K562 (cell line): Measurements from ENCODE around the gene RIMOC1. TPM values are rescaled to one million over a fixed set of nuclear protein-coding genes. Genes with fewer than 3 reads are reported as not detected.
A peak's percentile ranks its signal among the peaks of the same experiment; 100 is the strongest.

ENCODE experiments used
- ASH1L ChIP-seq: fragments of 450-650 bp; IDR thresholded peaks from 2 replicates; pipeline ENCODE4 v1.6.1; 2018; ENCODE audit warnings: borderline replicate concordance, mild to moderate bottlenecking, low read depth; ENCODE audit not compliant: partially characterized antibody
- BRD9 ChIP-seq: fragments of 450-650 bp; IDR thresholded peaks from 2 replicates; pipeline ENCODE4 v1.6.1; 2018; ENCODE audit warnings: low read depth; ENCODE audit not compliant: partially characterized antibody
- CBX5 ChIP-seq: IDR thresholded peaks from 2 replicates; pipeline ENCODE4 v1.6.1; 2014; ENCODE audit warnings: low read depth, borderline replicate concordance
- CXXC5 ChIP-seq: fragments of 250-450 bp; sonication (Bioruptor Pico); IDR thresholded peaks from 2 replicates; pipeline ENCODE4 v1.8.0; 2022; ENCODE audit warnings: inconsistent platforms, mild to moderate bottlenecking, moderate library complexity
- HMG20B ChIP-seq: fragments of 250-450 bp; sonication (Bioruptor Pico); IDR thresholded peaks from 2 replicates; pipeline ENCODE4 v1.5.0; 2021; ENCODE audit warnings: mild to moderate bottlenecking
- KLF10 ChIP-seq: fragments of 250-450 bp; sonication (Bioruptor Pico); IDR thresholded peaks from 2 replicates; pipeline ENCODE4 v1.6.1; 2021; ENCODE audit warnings: matching md5 sums
- MYNN ChIP-seq, 2 experiments: sonication (generic); formaldehyde crosslinking in 1 of 2; IDR thresholded peaks; 2 replicates each; pipeline versions ENCODE4 v1.5.0 to v1.6.1; 2016 to 2020; ENCODE audit warnings: antibody characterized with exemption in 1 of 2, missing genetic modification reagents in 1 of 2
- PHF20 ChIP-seq: fragments of 450-650 bp; IDR thresholded peaks from 2 replicates; pipeline ENCODE4 v1.6.1; 2018; ENCODE audit not compliant: partially characterized antibody
- POU5F1 ChIP-seq: fragments of 150-350 bp; IDR thresholded peaks from 2 replicates; pipeline ENCODE4 v1.6.1; 2014; ENCODE audit warnings: borderline replicate concordance, low read length, low read depth, mild to moderate bottlenecking; ENCODE audit not compliant: partially characterized antibody
- ZNF217 ChIP-seq: sonication (generic); formaldehyde crosslinking; IDR thresholded peaks from 2 replicates; pipeline ENCODE4 v1.8.0; 2022; ENCODE audit warnings: mild to moderate bottlenecking, missing genetic modification reagents
- ZNF785 ChIP-seq: fragments of 250-450 bp; sonication (Bioruptor Pico); IDR thresholded peaks from 2 replicates; pipeline ENCODE4 v1.4.0; 2020; ENCODE audit warnings: mild to moderate bottlenecking
- polyA plus RNA-seq, 8 experiments: library from polyadenylated mRNA; depleted of rRNA in 4 of 8; stranded (reverse) in 5 of 8; unstranded in 3 of 8; fragments of >200 nt; fragmentation: Nextera tagmentation in 2 of 8; fragmentation: Illumina TruSeq in 1 of 8; extraction: Ambion mirVana in 2 of 8; extraction: Trizol in 1 of 8; gene quantifications; 2 replicates each; pipeline versions ENCODE4 v1.2.1 to v1.2.3, GENCODE V29; 2011 to 2014; ENCODE audit warnings: inconsistent platforms in 1 of 8, missing spikeins in 1 of 8
- total RNA-seq, 7 experiments: library from RNA; depleted of rRNA in 6 of 7; stranded (reverse); fragments of >200 nt in 6 of 7; fragmentation: Illumina TruSeq in 2 of 7; extraction: Trizol in 2 of 7; gene quantifications; 2 replicates each; pipeline versions ENCODE4 v1.2.1 to v1.2.3, GENCODE V29; 2011 to 2021; ENCODE audit warnings: low replicate concordance in 1 of 7
- TF ChIP-seq, protein P1 (sequence below): sonication (generic); formaldehyde crosslinking; IDR thresholded peaks from 2 replicates; pipeline ENCODE4 v1.9.0; 2022; ENCODE audit warnings: mild to moderate bottlenecking, missing genetic modification reagents
- TF ChIP-seq, protein P2 (sequence below): sonication (generic); formaldehyde crosslinking; IDR thresholded peaks from 2 replicates; pipeline ENCODE4 v1.8.1; 2022; ENCODE audit warnings: missing genetic modification reagents
- TF ChIP-seq, protein P3 (sequence below): sonication (generic); formaldehyde crosslinking; IDR thresholded peaks from 2 replicates; pipeline ENCODE4 v1.8.1; 2023; ENCODE audit warnings: mild to moderate bottlenecking, missing genetic modification reagents
- TF ChIP-seq, protein P4 (sequence below): sonication (generic); formaldehyde crosslinking; IDR thresholded peaks from 2 replicates; pipeline ENCODE4 v1.8.0; 2022; ENCODE audit warnings: missing genetic modification reagents, mild to moderate bottlenecking, borderline replicate concordance
- TF ChIP-seq, protein P5 (sequence below): fragments of 450-650 bp; IDR thresholded peaks from 2 replicates; pipeline ENCODE4 v1.6.1; 2018; ENCODE audit not compliant: partially characterized antibody
- TF ChIP-seq, protein P6 (sequence below): sonication (generic); formaldehyde crosslinking; IDR thresholded peaks from 2 replicates; pipeline ENCODE4 v1.8.1; 2023; ENCODE audit warnings: mild to moderate bottlenecking, missing genetic modification reagents

The RIMOC1 gene
- total and polyA plus RNA-seq, 9 of the 15 experiments (the other 6 are each of a cell fraction or from before 2014, with no cell fraction given), result 11.6 to 63.1 (median 30.8) TPM

DNA sequence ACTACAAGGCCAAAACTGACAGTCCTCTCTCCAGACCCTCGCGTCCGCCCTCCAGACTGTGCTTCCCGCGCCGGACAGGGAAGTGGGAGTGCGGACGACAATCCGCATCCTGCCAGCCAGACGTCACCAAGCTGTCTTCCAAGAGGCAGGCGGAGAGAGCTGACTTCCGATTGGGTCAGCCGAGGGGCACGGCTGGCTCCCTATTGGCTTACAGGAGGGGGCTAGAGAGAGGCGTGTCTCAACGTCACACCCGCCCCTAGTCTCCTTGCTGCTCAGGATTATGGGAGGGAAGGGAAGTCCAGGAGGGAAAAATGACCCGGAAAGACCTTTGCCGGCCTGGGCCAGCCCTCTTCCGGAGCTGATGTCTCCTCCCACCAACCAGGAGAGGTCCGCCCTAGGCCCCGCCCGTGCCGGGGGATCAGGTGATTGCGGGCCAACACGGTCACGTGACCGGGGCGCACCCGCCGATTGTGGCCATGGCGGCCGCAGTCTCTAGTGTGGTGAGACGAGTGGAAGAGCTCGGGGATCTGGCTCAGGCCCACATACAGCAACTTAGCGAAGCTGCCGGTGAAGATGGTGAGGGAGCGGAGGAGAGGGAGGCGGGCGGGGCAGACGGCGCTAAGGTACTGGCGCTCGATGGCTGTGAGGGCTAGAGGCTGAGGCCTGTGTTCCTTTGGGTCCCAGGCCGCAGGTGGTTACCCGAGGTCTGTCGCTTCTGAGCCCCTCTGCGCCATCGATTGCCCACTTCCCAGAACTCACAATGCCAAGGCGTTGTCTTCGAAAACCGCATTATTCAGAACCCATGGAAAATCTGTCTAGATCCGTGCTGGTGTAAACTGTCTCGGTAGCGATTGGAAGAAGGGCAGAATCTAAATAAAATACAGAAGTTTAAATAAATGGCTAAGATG, at the start of gene RIMOC1 (continued):
- TF ChIP-seq, protein P1, sequence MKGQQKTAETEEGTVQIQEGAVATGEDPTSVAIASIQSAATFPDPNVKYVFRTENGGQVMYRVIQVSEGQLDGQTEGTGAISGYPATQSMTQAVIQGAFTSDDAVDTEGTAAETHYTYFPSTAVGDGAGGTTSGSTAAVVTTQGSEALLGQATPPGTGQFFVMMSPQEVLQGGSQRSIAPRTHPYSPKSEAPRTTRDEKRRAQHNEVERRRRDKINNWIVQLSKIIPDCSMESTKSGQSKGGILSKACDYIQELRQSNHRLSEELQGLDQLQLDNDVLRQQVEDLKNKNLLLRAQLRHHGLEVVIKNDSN (CRISPR knock-in tag), result peak; percentile 100
- TF ChIP-seq, protein P2, sequence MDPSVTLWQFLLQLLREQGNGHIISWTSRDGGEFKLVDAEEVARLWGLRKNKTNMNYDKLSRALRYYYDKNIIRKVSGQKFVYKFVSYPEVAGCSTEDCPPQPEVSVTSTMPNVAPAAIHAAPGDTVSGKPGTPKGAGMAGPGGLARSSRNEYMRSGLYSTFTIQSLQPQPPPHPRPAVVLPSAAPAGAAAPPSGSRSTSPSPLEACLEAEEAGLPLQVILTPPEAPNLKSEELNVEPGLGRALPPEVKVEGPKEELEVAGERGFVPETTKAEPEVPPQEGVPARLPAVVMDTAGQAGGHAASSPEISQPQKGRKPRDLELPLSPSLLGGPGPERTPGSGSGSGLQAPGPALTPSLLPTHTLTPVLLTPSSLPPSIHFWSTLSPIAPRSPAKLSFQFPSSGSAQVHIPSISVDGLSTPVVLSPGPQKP (CRISPR knock-in tag), result no peak
- no peak for TF ChIP-seq HMG20B (CRISPR knock-in tag)
- TF ChIP-seq, protein P3, sequence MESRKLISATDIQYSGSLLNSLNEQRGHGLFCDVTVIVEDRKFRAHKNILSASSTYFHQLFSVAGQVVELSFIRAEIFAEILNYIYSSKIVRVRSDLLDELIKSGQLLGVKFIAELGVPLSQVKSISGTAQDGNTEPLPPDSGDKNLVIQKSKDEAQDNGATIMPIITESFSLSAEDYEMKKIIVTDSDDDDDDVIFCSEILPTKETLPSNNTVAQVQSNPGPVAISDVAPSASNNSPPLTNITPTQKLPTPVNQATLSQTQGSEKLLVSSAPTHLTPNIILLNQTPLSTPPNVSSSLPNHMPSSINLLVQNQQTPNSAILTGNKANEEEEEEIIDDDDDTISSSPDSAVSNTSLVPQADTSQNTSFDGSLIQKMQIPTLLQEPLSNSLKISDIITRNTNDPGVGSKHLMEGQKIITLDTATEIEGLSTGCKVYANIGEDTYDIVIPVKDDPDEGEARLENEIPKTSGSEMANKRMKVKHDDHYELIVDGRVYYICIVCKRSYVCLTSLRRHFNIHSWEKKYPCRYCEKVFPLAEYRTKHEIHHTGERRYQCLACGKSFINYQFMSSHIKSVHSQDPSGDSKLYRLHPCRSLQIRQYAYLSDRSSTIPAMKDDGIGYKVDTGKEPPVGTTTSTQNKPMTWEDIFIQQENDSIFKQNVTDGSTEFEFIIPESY (CRISPR knock-in tag), result no peak
- peak; percentile 96 for TF ChIP-seq CXXC5 (CRISPR knock-in tag)
- peak; percentile 84 for TF ChIP-seq ASH1L
- no peak for TF ChIP-seq POU5F1
- no peak for TF ChIP-seq CBX5
- peak; percentile 99 for TF ChIP-seq PHF20
- TF ChIP-seq BRD9, result peak; percentile 84
- TF ChIP-seq, protein P4, sequence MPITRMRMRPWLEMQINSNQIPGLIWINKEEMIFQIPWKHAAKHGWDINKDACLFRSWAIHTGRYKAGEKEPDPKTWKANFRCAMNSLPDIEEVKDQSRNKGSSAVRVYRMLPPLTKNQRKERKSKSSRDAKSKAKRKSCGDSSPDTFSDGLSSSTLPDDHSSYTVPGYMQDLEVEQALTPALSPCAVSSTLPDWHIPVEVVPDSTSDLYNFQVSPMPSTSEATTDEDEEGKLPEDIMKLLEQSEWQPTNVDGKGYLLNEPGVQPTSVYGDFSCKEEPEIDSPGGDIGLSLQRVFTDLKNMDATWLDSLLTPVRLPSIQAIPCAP (CRISPR knock-in tag), result no peak
- no peak for TF ChIP-seq ZNF785 (CRISPR knock-in tag)
- TF ChIP-seq, protein P5, sequence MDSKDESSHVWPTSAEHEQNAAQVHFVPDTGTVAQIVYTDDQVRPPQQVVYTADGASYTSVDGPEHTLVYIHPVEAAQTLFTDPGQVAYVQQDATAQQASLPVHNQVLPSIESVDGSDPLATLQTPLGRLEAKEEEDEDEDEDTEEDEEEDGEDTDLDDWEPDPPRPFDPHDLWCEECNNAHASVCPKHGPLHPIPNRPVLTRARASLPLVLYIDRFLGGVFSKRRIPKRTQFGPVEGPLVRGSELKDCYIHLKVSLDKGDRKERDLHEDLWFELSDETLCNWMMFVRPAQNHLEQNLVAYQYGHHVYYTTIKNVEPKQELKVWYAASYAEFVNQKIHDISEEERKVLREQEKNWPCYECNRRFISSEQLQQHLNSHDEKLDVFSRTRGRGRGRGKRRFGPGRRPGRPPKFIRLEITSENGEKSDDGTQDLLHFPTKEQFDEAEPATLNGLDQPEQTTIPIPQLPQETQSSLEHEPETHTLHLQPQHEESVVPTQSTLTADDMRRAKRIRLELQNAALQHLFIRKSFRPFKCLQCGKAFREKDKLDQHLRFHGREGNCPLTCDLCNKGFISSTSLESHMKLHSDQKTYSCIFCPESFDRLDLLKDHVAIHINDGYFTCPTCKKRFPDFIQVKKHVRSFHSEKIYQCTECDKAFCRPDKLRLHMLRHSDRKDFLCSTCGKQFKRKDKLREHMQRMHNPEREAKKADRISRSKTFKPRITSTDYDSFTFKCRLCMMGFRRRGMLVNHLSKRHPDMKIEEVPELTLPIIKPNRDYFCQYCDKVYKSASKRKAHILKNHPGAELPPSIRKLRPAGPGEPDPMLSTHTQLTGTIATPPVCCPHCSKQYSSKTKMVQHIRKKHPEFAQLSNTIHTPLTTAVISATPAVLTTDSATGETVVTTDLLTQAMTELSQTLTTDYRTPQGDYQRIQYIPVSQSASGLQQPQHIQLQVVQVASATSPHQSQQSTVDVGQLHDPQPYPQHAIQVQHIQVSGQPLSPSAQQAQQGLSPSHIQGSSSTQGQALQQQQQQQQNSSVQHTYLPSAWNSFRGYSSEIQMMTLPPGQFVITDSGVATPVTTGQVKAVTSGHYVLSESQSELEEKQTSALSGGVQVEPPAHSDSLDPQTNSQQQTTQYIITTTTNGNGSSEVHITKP, result peak; percentile 35
- TF ChIP-seq, protein P6, sequence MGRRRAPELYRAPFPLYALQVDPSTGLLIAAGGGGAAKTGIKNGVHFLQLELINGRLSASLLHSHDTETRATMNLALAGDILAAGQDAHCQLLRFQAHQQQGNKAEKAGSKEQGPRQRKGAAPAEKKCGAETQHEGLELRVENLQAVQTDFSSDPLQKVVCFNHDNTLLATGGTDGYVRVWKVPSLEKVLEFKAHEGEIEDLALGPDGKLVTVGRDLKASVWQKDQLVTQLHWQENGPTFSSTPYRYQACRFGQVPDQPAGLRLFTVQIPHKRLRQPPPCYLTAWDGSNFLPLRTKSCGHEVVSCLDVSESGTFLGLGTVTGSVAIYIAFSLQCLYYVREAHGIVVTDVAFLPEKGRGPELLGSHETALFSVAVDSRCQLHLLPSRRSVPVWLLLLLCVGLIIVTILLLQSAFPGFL, result 0 out of 2 replicates have a peak, but pooled peaks have one; percentile 65
- TF ChIP-seq KLF10 (CRISPR knock-in tag), result no peak
- peak; percentile 89 for TF ChIP-seq MYNN (IDR thresholded peaks at IDR 0.05)
- TF ChIP-seq MYNN (CRISPR knock-in tag; IDR thresholded peaks at IDR 0.05), result no peak
- TF ChIP-seq ZNF217 (CRISPR knock-in tag), result no peak
